GM19238 (cell line): ENCODE measurements around the gene ADGRL1.
A peak's percentile ranks its signal among the peaks of the same experiment; 100 is the strongest.
"Not testable (repeated sequence)": the region's sequence is repeated elsewhere in the genome, so short reads cannot be mapped to it uniquely, and the experiment has no call there.

Experiments used
- DNase-seq: peaks from one replicate; pipeline ENCODE4 v3.0.0; 2011; ENCODE audit warnings: low spot score; ENCODE audit not compliant: insufficient read length

ADGRL1 gene

GRCh38 chr19:14162871-14163297, 43.1 kb downstream of the ADGRL1 start:
- DNase-seq: no peak

- DNase-seq: no peak
These were observed 44.7 kb downstream of the ADGRL1 start for GRCh38 chr19:14161305-14161704.

- no peak for DNase-seq
These were observed 45.8 kb downstream of the ADGRL1 start for GRCh38 chr19:14160017-14160703.

GRCh38 chr19:14159059-14159458, 46.9 kb downstream of the ADGRL1 start:
- no peak for DNase-seq

- no peak for DNase-seq
These were observed 47.5 kb downstream of the ADGRL1 start for GRCh38 chr19:14158276-14159023.

GRCh38 chr19:14156971-14157717, 48.8 kb downstream of the ADGRL1 start:
- DNase-seq: no peak

GRCh38 chr19:14156122-14156521, 49.8 kb downstream of the ADGRL1 start:
- no peak for DNase-seq

GRCh38 chr19:14155371-14155770, 50.6 kb downstream of the ADGRL1 start:
- DNase-seq: no peak

- no peak for DNase-seq
These were observed 53.3 kb downstream of the ADGRL1 start for GRCh38 chr19:14152713-14153112.

GRCh38 chr19:14150770-14151661, 55.0 kb downstream of the ADGRL1 start:
- no peak for DNase-seq

- DNase-seq: no peak
These were observed 55.8 kb downstream of the ADGRL1 start for GRCh38 chr19:14150041-14150769.

- DNase-seq: peak; percentile 55
These were observed 56.4 kb downstream of the ADGRL1 start for GRCh38 chr19:14149509-14149994.

- no peak for DNase-seq
These were observed 57.1 kb downstream of the ADGRL1 start for GRCh38 chr19:14148751-14149410.

GRCh38 chr19:14147797-14148605, 58.0 kb downstream of the ADGRL1 start:
- peak; percentile 69 for DNase-seq

- no peak for DNase-seq
These were observed 59.2 kb downstream of the ADGRL1 start for GRCh38 chr19:14146789-14147216.

- not testable (repeated sequence) for DNase-seq
These were observed 59.8 kb downstream of the ADGRL1 start for GRCh38 chr19:14146169-14146568.

GRCh38 chr19:14145381-14145780, 60.6 kb downstream of the ADGRL1 start:
- no peak for DNase-seq

GRCh38 chr19:14142262-14143190, 63.4 kb downstream of the ADGRL1 start:
- DNase-seq: no peak
